GM20000 (cell line): ENCODE measurements around the gene COL2A1.

Experiments
- DNase-seq: peaks from one replicate; pipeline ENCODE4 v3.0.0; 2012; ENCODE audit warnings: low spot score
- TF ChIP-seq, protein P1 (sequence below): IDR thresholded peaks from 2 replicates; pipeline ENCODE4 v1.5.1; 2012; ENCODE audit warnings: mild to moderate bottlenecking, control low read depth; ENCODE audit errors: extremely low read depth, missing control alignments

The COL2A1 gene

GRCh38 chr12:47946413-47947323 is 57.6 kb downstream of the COL2A1 start:
- no peak for DNase-seq
- TF ChIP-seq, protein P1, sequence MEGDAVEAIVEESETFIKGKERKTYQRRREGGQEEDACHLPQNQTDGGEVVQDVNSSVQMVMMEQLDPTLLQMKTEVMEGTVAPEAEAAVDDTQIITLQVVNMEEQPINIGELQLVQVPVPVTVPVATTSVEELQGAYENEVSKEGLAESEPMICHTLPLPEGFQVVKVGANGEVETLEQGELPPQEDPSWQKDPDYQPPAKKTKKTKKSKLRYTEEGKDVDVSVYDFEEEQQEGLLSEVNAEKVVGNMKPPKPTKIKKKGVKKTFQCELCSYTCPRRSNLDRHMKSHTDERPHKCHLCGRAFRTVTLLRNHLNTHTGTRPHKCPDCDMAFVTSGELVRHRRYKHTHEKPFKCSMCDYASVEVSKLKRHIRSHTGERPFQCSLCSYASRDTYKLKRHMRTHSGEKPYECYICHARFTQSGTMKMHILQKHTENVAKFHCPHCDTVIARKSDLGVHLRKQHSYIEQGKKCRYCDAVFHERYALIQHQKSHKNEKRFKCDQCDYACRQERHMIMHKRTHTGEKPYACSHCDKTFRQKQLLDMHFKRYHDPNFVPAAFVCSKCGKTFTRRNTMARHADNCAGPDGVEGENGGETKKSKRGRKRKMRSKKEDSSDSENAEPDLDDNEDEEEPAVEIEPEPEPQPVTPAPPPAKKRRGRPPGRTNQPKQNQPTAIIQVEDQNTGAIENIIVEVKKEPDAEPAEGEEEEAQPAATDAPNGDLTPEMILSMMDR: no peak

GRCh38 chr12:47945341-47945728 is 58.9 kb downstream of the COL2A1 start:
- TF ChIP-seq, protein P1: no peak

DNA sequence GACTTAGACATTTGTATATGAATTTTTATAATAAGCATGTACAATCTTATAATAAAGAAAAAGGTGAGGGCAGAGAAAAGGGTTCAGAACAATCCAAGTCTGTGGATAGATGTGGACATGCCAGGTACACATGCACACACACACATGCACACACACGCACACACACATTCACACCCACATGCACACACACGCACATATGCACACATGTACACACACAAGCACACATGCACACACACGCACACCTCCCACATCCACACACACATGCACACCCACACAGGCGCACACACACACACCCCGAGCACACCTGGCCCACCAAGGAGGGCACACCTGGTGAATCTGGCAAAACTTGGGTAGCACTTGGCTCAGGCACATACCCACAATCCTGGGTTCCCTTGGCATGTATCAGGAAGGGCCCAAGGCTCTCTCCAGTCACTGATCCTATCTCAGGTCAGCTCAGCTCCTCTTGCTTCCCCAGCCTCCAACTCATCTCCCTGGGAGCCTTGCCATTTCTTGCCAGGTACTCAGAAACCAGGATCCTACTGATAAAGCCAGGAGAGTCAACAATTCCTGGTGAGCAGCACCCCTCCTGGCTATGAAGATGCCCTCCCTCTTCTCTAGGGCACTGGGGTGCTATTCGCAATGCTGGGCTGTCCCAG is 59.5 kb downstream of the COL2A1 start:
- DNase-seq: no peak
- TF ChIP-seq, protein P1: no peak

More at GRCh38 chr12:47945341-47945728, 58.9 kb downstream of the COL2A1 start:
- no peak for DNase-seq

- DNase-seq: no peak
- TF ChIP-seq, protein P1: no peak
Measured at GRCh38 chr12:47943623-47944340, 60.5 kb downstream of the COL2A1 start.

- no peak for DNase-seq
Measured at GRCh38 chr12:47942614-47943225, 61.6 kb downstream of the COL2A1 start.

DNA sequence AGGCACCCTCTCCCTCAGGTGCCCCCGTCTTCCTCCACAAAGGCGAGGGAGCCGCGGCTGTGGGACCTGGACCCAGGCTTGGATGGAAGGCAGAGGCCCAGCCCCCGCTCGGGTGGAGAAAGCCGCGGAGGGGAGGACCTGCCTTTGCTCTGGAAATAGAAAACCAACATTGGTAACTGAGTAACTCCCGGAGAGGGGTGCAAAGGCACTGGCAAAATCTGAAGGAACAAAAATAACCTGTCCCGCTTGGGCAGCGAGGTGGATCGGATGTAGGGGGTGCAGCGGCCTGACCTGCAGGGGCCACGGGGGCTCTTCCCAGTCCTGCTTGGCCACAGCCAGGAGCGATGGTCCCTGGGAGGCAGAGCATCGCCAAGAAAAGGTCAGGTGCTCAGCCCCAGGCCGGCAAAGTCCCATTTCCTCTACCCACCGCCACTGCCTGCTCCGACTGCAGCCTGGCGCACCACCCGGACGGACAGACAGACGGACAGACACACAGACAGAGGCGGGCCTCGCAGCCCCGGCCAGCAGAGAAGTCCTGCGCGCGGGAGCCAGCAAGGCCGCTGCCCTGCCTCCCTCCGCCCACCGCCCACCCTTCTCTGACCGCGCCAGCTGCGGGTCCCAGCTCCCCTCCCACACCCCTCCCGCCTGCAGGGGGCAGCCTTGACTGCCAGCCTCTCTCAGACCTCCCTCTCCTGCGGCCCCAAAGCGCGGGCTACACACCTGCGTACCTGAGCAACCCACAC is 62.2 kb downstream of the COL2A1 start:
- TF ChIP-seq, protein P1: no peak
- DNase-seq: peak; percentile 61

More at GRCh38 chr12:47942614-47943225, 61.6 kb downstream of the COL2A1 start:
- TF ChIP-seq, protein P1: no peak
